ENCODE results near the gene ASXL1. TPM values are rescaled to one million over a fixed set of nuclear protein-coding genes. Genes with fewer than 3 reads are reported as not detected.

ASXL1 gene
- total and polyA plus RNA-seq, 2 experiments from 2014 or later: 10.4 to 29.0 TPM

- peaks cover 39% of the 10 kb centered on the region for H3K4me1 ChIP-seq (ENCODE audit: insufficient read depth)
- no peak for DNase-seq (ENCODE audit: low spot score)
- H3K36me3 ChIP-seq (ENCODE audit: insufficient read depth): peaks cover 3% of the 10 kb centered on the region; the same call in 1 of the 2 replicates
- Mint-ChIP-seq H3K9me3 (no peaks in the 10 kb centered on the region), H3K27me3 (ENCODE audit: insufficient read depth, low read depth, poor library complexity) (peaks cover 18% of the 10 kb centered on the region), H3K4me1 (peaks cover 33% of the 10 kb centered on the region), H3K36me3 (ENCODE audit: low read depth) (0 out of 3 replicates have a peak, but pooled peaks cover 3% of the 10 kb centered on the region), H3K4me3 (no peak overlapping the region), H3K27ac (peak overlapping the region; percentile 48; the same call in 1 of the 2 replicates)
- H2AFZ ChIP-seq: no peak overlapping the region
- peaks cover 15% of the 10 kb centered on the region; the same call in 1 of the 2 replicates for H3F3A ChIP-seq (replicated peaks; ENCODE audit: low read depth)
- no peak overlapping the region for H3K27ac ChIP-seq (ENCODE audit: low read depth)
- TF ChIP-seq ZNF331 (CRISPR knock-in tag; IDR thresholded peaks at IDR 0.05; ENCODE audit: low read depth): no peak
- TF ChIP-seq POLR2AphosphoS5 (IDR thresholded peaks at IDR 0.05; ENCODE audit: low read depth): no peak
- no peak for TF ChIP-seq ETS1 (IDR thresholded peaks at IDR 0.05)
- TF ChIP-seq, protein P1, sequence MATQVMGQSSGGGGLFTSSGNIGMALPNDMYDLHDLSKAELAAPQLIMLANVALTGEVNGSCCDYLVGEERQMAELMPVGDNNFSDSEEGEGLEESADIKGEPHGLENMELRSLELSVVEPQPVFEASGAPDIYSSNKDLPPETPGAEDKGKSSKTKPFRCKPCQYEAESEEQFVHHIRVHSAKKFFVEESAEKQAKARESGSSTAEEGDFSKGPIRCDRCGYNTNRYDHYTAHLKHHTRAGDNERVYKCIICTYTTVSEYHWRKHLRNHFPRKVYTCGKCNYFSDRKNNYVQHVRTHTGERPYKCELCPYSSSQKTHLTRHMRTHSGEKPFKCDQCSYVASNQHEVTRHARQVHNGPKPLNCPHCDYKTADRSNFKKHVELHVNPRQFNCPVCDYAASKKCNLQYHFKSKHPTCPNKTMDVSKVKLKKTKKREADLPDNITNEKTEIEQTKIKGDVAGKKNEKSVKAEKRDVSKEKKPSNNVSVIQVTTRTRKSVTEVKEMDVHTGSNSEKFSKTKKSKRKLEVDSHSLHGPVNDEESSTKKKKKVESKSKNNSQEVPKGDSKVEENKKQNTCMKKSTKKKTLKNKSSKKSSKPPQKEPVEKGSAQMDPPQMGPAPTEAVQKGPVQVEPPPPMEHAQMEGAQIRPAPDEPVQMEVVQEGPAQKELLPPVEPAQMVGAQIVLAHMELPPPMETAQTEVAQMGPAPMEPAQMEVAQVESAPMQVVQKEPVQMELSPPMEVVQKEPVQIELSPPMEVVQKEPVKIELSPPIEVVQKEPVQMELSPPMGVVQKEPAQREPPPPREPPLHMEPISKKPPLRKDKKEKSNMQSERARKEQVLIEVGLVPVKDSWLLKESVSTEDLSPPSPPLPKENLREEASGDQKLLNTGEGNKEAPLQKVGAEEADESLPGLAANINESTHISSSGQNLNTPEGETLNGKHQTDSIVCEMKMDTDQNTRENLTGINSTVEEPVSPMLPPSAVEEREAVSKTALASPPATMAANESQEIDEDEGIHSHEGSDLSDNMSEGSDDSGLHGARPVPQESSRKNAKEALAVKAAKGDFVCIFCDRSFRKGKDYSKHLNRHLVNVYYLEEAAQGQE (IDR thresholded peaks at IDR 0.05; ENCODE audit: unreplicated experiment): no peak
- TF ChIP-seq EZH2 (IDR thresholded peaks at IDR 0.05; ENCODE audit: low read depth, unreplicated experiment): no peak
- TF ChIP-seq STAT1 (IDR thresholded peaks at IDR 0.05; ENCODE audit: unreplicated experiment): no peak
- TF ChIP-seq, protein P2, sequence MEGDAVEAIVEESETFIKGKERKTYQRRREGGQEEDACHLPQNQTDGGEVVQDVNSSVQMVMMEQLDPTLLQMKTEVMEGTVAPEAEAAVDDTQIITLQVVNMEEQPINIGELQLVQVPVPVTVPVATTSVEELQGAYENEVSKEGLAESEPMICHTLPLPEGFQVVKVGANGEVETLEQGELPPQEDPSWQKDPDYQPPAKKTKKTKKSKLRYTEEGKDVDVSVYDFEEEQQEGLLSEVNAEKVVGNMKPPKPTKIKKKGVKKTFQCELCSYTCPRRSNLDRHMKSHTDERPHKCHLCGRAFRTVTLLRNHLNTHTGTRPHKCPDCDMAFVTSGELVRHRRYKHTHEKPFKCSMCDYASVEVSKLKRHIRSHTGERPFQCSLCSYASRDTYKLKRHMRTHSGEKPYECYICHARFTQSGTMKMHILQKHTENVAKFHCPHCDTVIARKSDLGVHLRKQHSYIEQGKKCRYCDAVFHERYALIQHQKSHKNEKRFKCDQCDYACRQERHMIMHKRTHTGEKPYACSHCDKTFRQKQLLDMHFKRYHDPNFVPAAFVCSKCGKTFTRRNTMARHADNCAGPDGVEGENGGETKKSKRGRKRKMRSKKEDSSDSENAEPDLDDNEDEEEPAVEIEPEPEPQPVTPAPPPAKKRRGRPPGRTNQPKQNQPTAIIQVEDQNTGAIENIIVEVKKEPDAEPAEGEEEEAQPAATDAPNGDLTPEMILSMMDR (conservative IDR thresholded peaks at IDR 0.05; ENCODE audit: low read depth in 2 of 2): no peak
- TF ChIP-seq ZNF114 (CRISPR knock-in tag; IDR thresholded peaks at IDR 0.05): no peak
- TF ChIP-seq, protein P3, sequence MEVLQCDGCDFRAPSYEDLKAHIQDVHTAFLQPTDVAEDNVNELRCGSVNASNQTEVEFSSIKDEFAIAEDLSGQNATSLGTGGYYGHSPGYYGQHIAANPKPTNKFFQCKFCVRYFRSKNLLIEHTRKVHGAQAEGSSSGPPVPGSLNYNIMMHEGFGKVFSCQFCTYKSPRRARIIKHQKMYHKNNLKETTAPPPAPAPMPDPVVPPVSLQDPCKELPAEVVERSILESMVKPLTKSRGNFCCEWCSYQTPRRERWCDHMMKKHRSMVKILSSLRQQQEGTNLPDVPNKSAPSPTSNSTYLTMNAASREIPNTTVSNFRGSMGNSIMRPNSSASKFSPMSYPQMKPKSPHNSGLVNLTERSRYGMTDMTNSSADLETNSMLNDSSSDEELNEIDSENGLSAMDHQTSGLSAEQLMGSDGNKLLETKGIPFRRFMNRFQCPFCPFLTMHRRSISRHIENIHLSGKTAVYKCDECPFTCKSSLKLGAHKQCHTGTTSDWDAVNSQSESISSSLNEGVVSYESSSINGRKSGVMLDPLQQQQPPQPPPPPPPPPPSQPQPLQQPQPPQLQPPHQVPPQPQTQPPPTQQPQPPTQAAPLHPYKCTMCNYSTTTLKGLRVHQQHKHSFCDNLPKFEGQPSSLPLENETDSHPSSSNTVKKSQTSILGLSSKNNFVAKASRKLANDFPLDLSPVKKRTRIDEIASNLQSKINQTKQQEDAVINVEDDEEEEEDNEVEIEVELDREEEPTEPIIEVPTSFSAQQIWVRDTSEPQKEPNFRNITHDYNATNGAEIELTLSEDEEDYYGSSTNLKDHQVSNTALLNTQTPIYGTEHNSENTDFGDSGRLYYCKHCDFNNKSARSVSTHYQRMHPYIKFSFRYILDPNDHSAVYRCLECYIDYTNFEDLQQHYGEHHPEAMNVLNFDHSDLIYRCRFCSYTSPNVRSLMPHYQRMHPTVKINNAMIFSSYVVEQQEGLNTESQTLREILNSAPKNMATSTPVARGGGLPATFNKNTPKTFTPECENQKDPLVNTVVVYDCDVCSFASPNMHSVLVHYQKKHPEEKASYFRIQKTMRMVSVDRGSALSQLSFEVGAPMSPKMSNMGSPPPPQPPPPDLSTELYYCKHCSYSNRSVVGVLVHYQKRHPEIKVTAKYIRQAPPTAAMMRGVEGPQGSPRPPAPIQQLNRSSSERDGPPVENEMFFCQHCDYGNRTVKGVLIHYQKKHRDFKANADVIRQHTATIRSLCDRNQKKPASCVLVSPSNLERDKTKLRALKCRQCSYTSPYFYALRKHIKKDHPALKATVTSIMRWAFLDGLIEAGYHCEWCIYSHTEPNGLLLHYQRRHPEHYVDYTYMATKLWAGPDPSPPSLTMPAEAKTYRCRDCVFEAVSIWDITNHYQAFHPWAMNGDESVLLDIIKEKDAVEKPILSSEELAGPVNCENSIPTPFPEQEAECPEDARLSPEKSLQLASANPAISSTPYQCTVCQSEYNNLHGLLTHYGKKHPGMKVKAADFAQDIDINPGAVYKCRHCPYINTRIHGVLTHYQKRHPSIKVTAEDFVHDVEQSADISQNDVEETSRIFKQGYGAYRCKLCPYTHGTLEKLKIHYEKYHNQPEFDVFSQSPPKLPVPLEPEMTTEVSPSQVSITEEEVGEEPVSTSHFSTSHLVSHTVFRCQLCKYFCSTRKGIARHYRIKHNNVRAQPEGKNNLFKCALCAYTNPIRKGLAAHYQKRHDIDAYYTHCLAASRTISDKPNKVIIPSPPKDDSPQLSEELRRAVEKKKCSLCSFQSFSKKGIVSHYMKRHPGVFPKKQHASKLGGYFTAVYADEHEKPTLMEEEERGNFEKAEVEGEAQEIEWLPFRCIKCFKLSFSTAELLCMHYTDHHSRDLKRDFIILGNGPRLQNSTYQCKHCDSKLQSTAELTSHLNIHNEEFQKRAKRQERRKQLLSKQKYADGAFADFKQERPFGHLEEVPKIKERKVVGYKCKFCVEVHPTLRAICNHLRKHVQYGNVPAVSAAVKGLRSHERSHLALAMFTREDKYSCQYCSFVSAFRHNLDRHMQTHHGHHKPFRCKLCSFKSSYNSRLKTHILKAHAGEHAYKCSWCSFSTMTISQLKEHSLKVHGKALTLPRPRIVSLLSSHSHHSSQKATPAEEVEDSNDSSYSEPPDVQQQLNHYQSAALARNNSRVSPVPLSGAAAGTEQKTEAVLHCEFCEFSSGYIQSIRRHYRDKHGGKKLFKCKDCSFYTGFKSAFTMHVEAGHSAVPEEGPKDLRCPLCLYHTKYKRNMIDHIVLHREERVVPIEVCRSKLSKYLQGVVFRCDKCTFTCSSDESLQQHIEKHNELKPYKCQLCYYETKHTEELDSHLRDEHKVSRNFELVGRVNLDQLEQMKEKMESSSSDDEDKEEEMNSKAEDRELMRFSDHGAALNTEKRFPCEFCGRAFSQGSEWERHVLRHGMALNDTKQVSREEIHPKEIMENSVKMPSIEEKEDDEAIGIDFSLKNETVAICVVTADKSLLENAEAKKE (CRISPR knock-in tag; IDR thresholded peaks at IDR 0.05): no peak
- no peak for TF ChIP-seq JUNB (IDR thresholded peaks at IDR 0.05; ENCODE audit: unreplicated experiment)
- no peak for TF ChIP-seq CREB1 (CRISPR knock-in tag; IDR thresholded peaks at IDR 0.05; ENCODE audit: low read depth)
- TF ChIP-seq EZH2phosphoT487 (IDR thresholded peaks at IDR 0.05; ENCODE audit: unreplicated experiment): no peak
- TF ChIP-seq NANOG (IDR thresholded peaks at IDR 0.05; ENCODE audit: borderline replicate concordance): no peak
- H3K4me2 ChIP-seq: no peak overlapping the region
- no peaks in the 10 kb centered on the region for H3K9me2 ChIP-seq (ENCODE audit: insufficient read depth)
- H3K4me3 ChIP-seq: no peak overlapping the region
- H3K79me2 ChIP-seq (replicated peaks; ENCODE audit: insufficient read depth): peaks cover 26% of the 10 kb centered on the region; the same call in 1 of the 2 replicates
- H3K27me3 ChIP-seq (ENCODE audit: insufficient read depth): no peaks in the 10 kb centered on the region
- no peak for ATAC-seq
- peaks cover 37% of the 10 kb centered on the region for H4K20me1 ChIP-seq (replicated peaks; ENCODE audit: insufficient read depth)
Measured at GRCh38 chr20:32460683-32461320, 102.7 kb downstream of the ASXL1 start.

All from GM23338 (cell line).